Prostate gland (tissue), 2 donors: ENCODE measurements around the gene CCDC68. TPM values are rescaled to one million over a fixed set of nuclear protein-coding genes. Genes with fewer than 3 reads are reported as not detected.

Experiments
- DNase-seq: peaks from one replicate; pipeline ENCODE4 v3.0.0-alpha.2; 2019; ENCODE audit warnings: low spot score
- H3K27ac ChIP-seq, 2 donors: fragments of 200-600 bp; sonication (generic); 2 replicates each; pipeline ENCODE4 v1.5.1; 2017 to 2019
- H3K27me3 ChIP-seq: fragments of 200-600 bp; sonication (generic); replicated peaks from 2 replicates; pipeline ENCODE4 v1.5.1; 2019; ENCODE audit not compliant: insufficient read depth
- H3K36me3 ChIP-seq, 2 donors: fragments of 200-600 bp; sonication (generic); 1 replicate in 1 of 2; 2 replicates in 1 of 2; pipeline versions ENCODE4 v1.5.1 to v1.8.1; 2017 to 2019
- H3K4me1 ChIP-seq: fragments of 200-600 bp; sonication (generic); replicated peaks from 2 replicates; pipeline ENCODE4 v1.5.1; 2019
- H3K4me3 ChIP-seq, 2 donors: fragments of 200-600 bp; sonication (generic); 2 replicates each; pipeline ENCODE4 v1.5.1; 2017 to 2019
- H3K9me3 ChIP-seq: fragments of 200-600 bp; sonication (generic); 2 replicates; pipeline ENCODE4 v1.5.1; 2017
- POLR2A ChIP-seq: fragments of 450-650 bp; IDR thresholded peaks from one replicate; pipeline ENCODE4 v1.6.1; 2016; ENCODE audit warnings: antibody characterized with exemption, mild to moderate bottlenecking
- POLR2AphosphoS5 ChIP-seq: sonication (generic); formaldehyde crosslinking; IDR thresholded peaks from one replicate; pipeline ENCODE4 v1.6.1; 2017; ENCODE audit warnings: antibody characterized with exemption
- WGBS: methylation state at CpG from one replicate; pipeline ENCODE4 v1.1.5; 2018; 5-methylcytosine and 5-hydroxymethylcytosine counted together
- intact Hi-C: fragments of 100-400 bp; cut with DNase I; formaldehyde crosslinking; loops from one replicate; pipeline ENCODE4 v1.14.2; 2022
- total RNA-seq, 2 donors: library from RNA; depleted of rRNA; stranded (reverse); fragments of >200 nt; gene quantifications; one replicate each; pipeline ENCODE4 v1.1.0, GENCODE V29; 2016
- TF ChIP-seq, protein P1 (sequence below), 4 experiments: fragments of 200-600 bp in 2 of 4; fragments of 450-650 bp in 2 of 4; sonication (generic) in 2 of 4; IDR thresholded peaks; 1 replicate in 3 of 4; 2 replicates in 1 of 4; pipeline ENCODE4 v1.5.1; 2016 to 2019; ENCODE audit warnings: antibody characterized with exemption in 4 of 4, mild to moderate bottlenecking in 2 of 4, moderate library complexity in 2 of 4

CCDC68 gene
- total RNA-seq, 2 donors from 2014 or later: 7.9 to 20.8 TPM

DNA sequence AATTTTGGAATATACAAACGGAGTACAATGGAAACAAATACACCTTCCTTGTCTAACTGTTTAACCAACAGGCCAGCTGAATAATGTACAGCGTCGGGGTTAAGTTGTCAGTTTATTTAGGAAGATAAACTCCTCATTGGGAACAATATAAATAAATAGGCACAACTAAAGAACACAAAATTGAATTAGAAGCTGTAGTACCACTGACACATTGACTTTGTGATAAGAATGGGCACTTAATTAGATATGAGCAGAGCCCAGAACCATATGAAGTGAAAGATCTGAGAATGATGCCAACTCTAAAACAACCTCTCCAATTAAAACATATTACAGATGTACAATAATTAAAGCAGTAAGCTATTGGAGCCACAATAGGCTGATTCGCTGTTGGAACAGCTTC lies 44.4 kb downstream of the CCDC68 start:
- H3K4me3 ChIP-seq: no peak overlapping the region
- no peak overlapping the region for H3K27ac ChIP-seq
- H3K27me3 ChIP-seq: no peaks in the 10 kb centered on the region
- no peak for DNase-seq
- no peaks in the 10 kb centered on the region for H3K36me3 ChIP-seq
- 86% methylated on average over 4 of the region's 4 CpGs for WGBS
- TF ChIP-seq POLR2AphosphoS5 (no peak), POLR2A (no peak)
- TF ChIP-seq, protein P1, sequence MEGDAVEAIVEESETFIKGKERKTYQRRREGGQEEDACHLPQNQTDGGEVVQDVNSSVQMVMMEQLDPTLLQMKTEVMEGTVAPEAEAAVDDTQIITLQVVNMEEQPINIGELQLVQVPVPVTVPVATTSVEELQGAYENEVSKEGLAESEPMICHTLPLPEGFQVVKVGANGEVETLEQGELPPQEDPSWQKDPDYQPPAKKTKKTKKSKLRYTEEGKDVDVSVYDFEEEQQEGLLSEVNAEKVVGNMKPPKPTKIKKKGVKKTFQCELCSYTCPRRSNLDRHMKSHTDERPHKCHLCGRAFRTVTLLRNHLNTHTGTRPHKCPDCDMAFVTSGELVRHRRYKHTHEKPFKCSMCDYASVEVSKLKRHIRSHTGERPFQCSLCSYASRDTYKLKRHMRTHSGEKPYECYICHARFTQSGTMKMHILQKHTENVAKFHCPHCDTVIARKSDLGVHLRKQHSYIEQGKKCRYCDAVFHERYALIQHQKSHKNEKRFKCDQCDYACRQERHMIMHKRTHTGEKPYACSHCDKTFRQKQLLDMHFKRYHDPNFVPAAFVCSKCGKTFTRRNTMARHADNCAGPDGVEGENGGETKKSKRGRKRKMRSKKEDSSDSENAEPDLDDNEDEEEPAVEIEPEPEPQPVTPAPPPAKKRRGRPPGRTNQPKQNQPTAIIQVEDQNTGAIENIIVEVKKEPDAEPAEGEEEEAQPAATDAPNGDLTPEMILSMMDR (IDR thresholded peaks at IDR 0.05): no peak
- no peaks in the 10 kb centered on the region for H3K9me3 ChIP-seq
- no peaks in the 10 kb centered on the region for H3K4me1 ChIP-seq
- intact Hi-C loops: no loop called here

DNA sequence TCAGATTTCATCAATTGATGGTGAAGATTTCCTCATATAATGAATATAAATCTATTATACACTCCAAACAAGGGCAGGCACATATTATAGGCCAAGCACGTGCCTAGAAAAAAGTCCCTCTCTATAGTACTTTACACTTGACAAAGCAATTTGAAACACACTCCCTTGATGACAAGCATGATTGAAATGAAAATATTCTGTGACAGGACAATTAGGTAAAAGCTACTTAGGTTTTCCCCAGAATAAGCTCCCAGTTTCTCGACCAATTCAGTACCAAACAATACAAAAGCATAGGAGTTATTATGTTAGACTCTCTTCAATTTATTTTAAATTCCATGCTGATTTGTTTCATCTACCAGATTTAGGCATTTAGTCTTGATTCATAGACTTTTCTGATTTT lies 47.7 kb downstream of the CCDC68 start:
- no peak for DNase-seq
- H3K9me3 ChIP-seq: no peaks in the 10 kb centered on the region
- no peak overlapping the region for H3K4me3 ChIP-seq
- TF ChIP-seq POLR2A: no peak
- TF ChIP-seq, protein P1 (IDR thresholded peaks at IDR 0.05): no peak
- TF ChIP-seq POLR2AphosphoS5: no peak
- no peak overlapping the region for H3K27ac ChIP-seq
- WGBS: 78% methylated on average over 2 of the region's 2 CpGs
- H3K36me3 ChIP-seq: no peaks in the 10 kb centered on the region
- H3K27me3 ChIP-seq: no peaks in the 10 kb centered on the region
- intact Hi-C loops: no loop called here
- no peaks in the 10 kb centered on the region for H3K4me1 ChIP-seq

DNA sequence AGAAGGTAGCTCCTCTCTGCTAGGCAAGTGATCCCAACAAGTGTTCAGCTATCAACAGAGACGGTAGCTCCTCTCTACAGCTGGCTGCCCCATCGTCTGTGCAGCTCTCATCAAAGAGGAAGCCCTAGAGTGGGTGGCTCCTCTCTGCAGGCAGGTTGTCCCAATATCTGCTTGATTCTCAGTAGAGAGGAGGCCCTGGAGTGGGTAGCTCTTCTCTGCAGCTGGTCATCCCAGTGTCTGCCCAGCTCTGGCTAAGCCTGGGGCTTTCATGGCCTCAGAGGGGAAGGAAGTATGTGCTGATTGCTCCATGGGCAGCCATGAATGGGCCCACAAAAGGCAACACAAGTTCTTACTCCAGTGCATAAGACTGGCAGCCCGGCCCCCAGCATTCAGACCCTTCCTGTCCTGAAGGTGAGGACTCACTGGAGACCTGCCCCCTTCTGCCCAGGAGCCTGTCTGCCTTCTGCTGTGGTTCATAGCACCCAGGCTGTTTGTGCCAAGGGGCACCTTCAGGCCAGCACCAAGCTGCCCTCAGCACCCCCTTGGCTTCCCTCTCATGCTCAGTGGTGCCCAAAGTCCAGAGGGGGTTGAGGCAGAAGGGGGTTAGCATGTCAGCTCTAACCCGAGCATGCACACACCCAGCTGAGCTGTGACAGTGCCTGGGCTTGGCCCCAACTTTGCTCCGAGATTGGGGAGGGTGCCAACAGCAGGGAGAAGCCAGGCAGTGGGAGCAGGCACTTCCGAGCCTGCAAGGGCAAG lies 48.9 kb downstream of the CCDC68 start:
- intact Hi-C loops: no loop called here
- no peaks in the 10 kb centered on the region for H3K36me3 ChIP-seq
- H3K4me1 ChIP-seq: no peaks in the 10 kb centered on the region
- TF ChIP-seq, protein P1 (IDR thresholded peaks at IDR 0.05): no peak
- TF ChIP-seq POLR2AphosphoS5: no peak
- TF ChIP-seq POLR2A: no peak
- WGBS: 68% methylated on average over 6 of the region's 6 CpGs
- no peak for DNase-seq
- no peak overlapping the region for H3K4me3 ChIP-seq
- no peaks in the 10 kb centered on the region for H3K27me3 ChIP-seq
- no peak overlapping the region for H3K27ac ChIP-seq
- no peaks in the 10 kb centered on the region for H3K9me3 ChIP-seq

DNA sequence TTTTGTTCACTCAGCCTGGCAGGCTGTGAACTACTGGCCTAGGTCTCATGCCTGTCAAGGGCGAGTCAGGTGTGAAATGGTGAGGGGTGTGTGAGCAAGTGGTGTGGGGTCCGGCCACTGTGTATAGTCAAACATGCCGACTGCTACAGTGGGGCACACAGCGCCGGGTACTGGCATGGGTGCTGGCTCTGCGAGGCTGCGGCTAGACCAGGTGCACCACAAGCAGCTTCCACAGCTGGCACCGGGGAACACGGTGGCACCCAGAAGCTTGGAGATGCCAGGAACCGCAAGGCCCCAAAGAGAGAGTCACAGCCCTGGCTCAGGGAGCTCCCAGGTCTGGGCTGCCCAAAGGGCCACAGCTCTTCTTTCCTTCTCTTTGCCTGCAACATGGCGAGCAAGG lies 49.7 kb downstream of the CCDC68 start:
- Histone ChIP-seq H3K4me3 (no peak overlapping the region), H3K4me1 (no peaks in the 10 kb centered on the region), H3K27ac (no peak overlapping the region), H3K9me3 (no peaks in the 10 kb centered on the region), H3K36me3 (no peaks in the 10 kb centered on the region), H3K27me3 (no peaks in the 10 kb centered on the region)
- DNase-seq: no peak
- WGBS: 86% methylated on average over 11 of the region's 11 CpGs
- intact Hi-C loops: no loop called here
- no peak for TF ChIP-seq POLR2A
- no peak for TF ChIP-seq POLR2AphosphoS5
- TF ChIP-seq, protein P1 (IDR thresholded peaks at IDR 0.05): no peak
